NB4 (cell line): ENCODE data around the gene ENTPD1.
A peak's percentile ranks its signal among the peaks of the same experiment; 100 is the strongest.

ENCODE experiments used
- DNase-seq: peaks from one replicate; pipeline ENCODE4 v3.0.0; 2010; ENCODE audit warnings: low read depth
- H3K4me3 ChIP-seq: one replicate; pipeline ENCODE4 v1.5.1; 2011; ENCODE audit warnings: mild to moderate bottlenecking, low read depth, low read length, moderate library complexity
- MYC ChIP-seq: IDR thresholded peaks from 2 replicates; pipeline ENCODE4 v1.6.1; 2011; ENCODE audit warnings: low read depth, low read length
- POLR2A ChIP-seq: IDR thresholded peaks from 2 replicates; pipeline ENCODE4 v1.6.1; 2011; ENCODE audit warnings: mild to moderate bottlenecking; ENCODE audit not compliant: insufficient read length; ENCODE audit errors: extremely low read depth
- TF ChIP-seq, protein P1 (sequence below): IDR thresholded peaks from one replicate; pipeline ENCODE4 v1.5.1; 2012; ENCODE audit warnings: low read depth, low read length
- TF ChIP-seq, protein P2 (sequence below): IDR thresholded peaks from 2 replicates; pipeline ENCODE4 v1.6.1; 2011; ENCODE audit warnings: low read depth, low read length

ENTPD1 gene

DNA sequence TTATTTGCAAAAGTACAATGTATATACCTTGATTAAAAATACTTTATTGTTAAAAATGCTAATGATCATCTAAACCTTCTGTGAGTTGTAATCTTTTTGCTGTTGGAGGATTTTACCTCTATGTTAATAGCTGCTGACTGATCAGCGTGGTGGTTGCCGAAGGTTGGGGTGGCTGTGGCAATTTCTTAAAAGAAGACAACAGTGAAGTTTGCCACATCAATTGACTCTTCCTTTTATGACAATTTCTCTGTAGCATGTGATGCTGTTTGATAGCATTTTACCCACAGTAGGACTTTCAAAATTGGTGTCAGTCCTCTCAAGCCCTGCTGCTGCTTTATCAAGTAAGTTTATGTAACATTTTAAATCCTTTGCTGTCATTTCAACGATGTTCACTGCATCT lies 16.9 kb upstream of the ENTPD1 start:
- TF ChIP-seq, protein P1, sequence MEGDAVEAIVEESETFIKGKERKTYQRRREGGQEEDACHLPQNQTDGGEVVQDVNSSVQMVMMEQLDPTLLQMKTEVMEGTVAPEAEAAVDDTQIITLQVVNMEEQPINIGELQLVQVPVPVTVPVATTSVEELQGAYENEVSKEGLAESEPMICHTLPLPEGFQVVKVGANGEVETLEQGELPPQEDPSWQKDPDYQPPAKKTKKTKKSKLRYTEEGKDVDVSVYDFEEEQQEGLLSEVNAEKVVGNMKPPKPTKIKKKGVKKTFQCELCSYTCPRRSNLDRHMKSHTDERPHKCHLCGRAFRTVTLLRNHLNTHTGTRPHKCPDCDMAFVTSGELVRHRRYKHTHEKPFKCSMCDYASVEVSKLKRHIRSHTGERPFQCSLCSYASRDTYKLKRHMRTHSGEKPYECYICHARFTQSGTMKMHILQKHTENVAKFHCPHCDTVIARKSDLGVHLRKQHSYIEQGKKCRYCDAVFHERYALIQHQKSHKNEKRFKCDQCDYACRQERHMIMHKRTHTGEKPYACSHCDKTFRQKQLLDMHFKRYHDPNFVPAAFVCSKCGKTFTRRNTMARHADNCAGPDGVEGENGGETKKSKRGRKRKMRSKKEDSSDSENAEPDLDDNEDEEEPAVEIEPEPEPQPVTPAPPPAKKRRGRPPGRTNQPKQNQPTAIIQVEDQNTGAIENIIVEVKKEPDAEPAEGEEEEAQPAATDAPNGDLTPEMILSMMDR, result no peak
- TF ChIP-seq MYC (no peak), POLR2A (no peak)
- TF ChIP-seq, protein P2, sequence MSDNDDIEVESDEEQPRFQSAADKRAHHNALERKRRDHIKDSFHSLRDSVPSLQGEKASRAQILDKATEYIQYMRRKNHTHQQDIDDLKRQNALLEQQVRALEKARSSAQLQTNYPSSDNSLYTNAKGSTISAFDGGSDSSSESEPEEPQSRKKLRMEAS, result no peak
- DNase-seq, result no peak
- no peak overlapping the region for H3K4me3 ChIP-seq

DNA sequence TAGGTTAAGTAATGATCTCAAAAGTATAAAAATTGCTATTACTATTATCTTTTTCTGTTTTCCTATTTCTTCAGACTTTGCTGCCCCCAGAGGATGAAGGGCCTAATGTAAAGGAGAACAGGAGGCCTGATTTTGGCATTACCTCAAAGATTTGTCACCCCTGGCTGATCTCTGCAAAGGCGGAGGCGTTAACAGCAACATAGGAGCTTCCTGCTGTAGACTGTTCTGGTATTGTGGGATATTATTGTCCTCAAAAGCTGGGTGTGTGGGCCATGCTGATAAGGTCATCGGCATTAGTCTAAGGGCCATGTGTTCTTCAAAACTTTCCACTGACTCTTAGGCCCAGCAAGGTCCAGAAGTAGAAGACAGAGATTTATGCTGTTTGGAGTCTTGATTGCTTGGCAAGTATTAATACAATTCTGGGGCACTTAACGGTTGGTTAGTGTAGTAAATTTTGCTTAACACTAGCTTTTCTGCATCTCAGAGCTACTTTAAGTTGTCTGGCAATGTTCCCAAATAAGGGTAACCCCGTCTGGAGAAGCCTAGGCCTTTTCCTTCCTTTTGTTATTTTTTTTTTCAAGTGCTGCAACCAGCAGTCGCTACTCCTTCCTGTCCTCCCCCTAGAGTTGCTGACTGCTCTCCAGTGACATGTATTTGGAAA lies 14.0 kb upstream of the ENTPD1 start:
- H3K4me3 ChIP-seq, result no peak overlapping the region
- TF ChIP-seq MYC, result no peak
- TF ChIP-seq, protein P1, result no peak
- TF ChIP-seq POLR2A, result no peak
- TF ChIP-seq, protein P2, result no peak
- DNase-seq, result no peak

DNA sequence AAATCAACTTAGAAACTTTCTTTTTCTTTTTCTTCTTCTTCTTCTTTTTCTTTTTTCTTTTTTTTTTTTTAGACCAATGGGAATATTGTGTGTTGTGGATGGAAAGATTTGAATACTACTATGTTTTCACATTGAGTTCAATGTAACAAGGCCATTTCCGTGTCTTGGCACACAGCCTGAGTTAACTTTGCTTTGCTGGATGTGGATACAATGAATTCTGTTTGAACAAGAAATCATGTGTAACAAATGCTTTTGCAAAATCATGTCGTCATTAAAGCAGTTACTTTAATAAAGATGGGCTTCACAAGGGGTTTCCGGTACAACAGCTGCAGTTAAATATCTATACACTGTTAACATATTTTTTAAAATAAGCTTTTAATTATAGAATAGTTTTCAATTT lies 13.5 kb upstream of the ENTPD1 start:
- DNase-seq, result no peak
- no peak overlapping the region for H3K4me3 ChIP-seq
- TF ChIP-seq, protein P2, result no peak
- TF ChIP-seq POLR2A (no peak), MYC (no peak)
- TF ChIP-seq, protein P1, result no peak

DNA sequence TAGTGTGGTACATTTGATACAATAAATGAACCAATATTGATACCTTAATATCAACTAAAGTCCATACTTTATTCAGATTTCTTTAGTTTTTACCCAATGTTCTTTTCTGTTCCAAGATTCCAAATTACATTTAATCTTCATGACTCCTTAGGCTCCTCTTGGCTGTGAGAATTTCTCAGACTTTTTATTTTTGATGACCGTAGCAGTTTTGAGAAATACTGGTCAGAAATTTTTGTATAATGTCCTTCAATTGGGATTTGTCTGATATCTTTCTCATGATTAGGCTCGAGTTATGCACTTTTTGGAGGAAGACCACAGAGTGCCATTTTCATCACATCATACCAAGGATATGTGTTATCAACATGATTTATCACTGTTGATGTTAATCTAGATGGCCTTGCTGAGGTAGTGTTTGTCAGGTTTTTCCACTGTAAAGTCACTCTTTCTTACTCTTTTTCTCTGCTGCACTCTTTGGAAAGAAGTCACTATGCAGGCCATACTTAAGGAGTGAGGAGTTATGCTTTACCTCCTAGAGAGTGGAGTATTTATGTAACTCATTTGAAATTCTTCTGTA lies 12.9 kb upstream of the ENTPD1 start:
- no peak for DNase-seq
- H3K4me3 ChIP-seq, result no peak overlapping the region
- TF ChIP-seq, protein P1, result no peak
- TF ChIP-seq, protein P2, result no peak
- TF ChIP-seq MYC, result no peak
- no peak for TF ChIP-seq POLR2A

DNA sequence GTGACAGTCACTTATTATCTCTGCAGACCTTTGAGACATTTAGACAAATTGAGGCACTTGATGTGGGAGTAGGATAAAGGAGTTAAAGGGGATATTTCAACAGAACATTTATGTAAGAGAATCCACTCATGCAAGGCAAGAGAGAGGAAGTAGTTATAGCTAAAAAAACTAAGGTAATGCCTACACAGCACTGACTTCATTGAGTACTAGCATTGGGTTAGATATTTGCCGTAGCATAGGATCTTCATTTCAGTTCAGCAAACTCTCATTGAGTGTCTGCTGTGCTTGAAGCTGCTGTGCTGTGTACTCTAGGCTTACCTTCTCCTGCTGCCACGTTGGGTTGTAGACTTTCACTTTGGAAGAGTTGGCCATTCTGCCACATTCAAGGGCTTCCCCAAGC lies 10.5 kb upstream of the ENTPD1 start:
- no peak overlapping the region for H3K4me3 ChIP-seq
- peak; percentile 8 for DNase-seq

More for the DNA sequence above, 10.5 kb upstream of the ENTPD1 start:
- TF ChIP-seq, protein P1, result no peak
- no peak for TF ChIP-seq POLR2A
- TF ChIP-seq, protein P2, result no peak
- no peak for TF ChIP-seq MYC
